SK-N-SH treated with all-trans-retinoic acid at 6 μM for 48 hours (cell line): ENCODE measurements around the gene ANKRD13D.

Experiments used
- ATAC-seq: fragments of 200-7000 bp; cut with Tn5 transposase; 3 replicates; pipeline ENCODE4 v1.9.1; 2020; ENCODE audit warnings: mild to moderate bottlenecking, moderate library complexity
- ARNTL ChIP-seq: fragments of 450-650 bp; formaldehyde crosslinking; IDR thresholded peaks from 2 replicates; pipeline ENCODE4 v1.5.0; 2020; ENCODE audit warnings: low read depth, mild to moderate bottlenecking, moderate library complexity, borderline replicate concordance
- CSDC2 ChIP-seq: fragments of 250-450 bp; sonication (Bioruptor Pico); IDR thresholded peaks from 2 replicates; pipeline ENCODE4 v1.5.0; 2020; ENCODE audit warnings: mild to moderate bottlenecking, moderate library complexity
- ESRRG ChIP-seq: fragments of 250-450 bp; sonication (Bioruptor Pico); IDR thresholded peaks from 2 replicates; pipeline ENCODE4 v1.6.1; 2021; ENCODE audit warnings: mild to moderate bottlenecking
- GLIS3 ChIP-seq: fragments of 250-450 bp; sonication (Bioruptor Pico); IDR thresholded peaks from 2 replicates; pipeline ENCODE4 v1.5.0; 2020; ENCODE audit warnings: mild to moderate bottlenecking, moderate library complexity
- OSR1 ChIP-seq: fragments of 250-450 bp; sonication (Bioruptor Pico); IDR thresholded peaks from 2 replicates; pipeline ENCODE4 v1.8.0; 2022; ENCODE audit warnings: moderate library complexity, mild to moderate bottlenecking, inconsistent platforms
- PPARA ChIP-seq: fragments of 250-450 bp; sonication (Bioruptor Pico); IDR thresholded peaks from 2 replicates; pipeline ENCODE4 v1.5.0; 2020; ENCODE audit warnings: mild to moderate bottlenecking, borderline replicate concordance
- RARB ChIP-seq: fragments of 250-450 bp; sonication (Bioruptor Pico); IDR thresholded peaks from 2 replicates; pipeline ENCODE4 v1.8.0; 2021; ENCODE audit warnings: mild to moderate bottlenecking, moderate library complexity
- SNAI2 ChIP-seq: fragments of 250-450 bp; sonication (Bioruptor Pico); IDR thresholded peaks from 2 replicates; pipeline ENCODE4 v1.5.0; 2020; ENCODE audit warnings: mild to moderate bottlenecking, moderate library complexity
- TOX ChIP-seq: fragments of 250-450 bp; sonication (Bioruptor Pico); IDR thresholded peaks from 2 replicates; pipeline ENCODE4 v1.8.0; 2021; ENCODE audit warnings: mild to moderate bottlenecking, moderate library complexity, borderline replicate concordance
- ZC3H10 ChIP-seq: fragments of 250-450 bp; sonication (Bioruptor Pico); IDR thresholded peaks from 2 replicates; pipeline ENCODE4 v1.5.1; 2021; ENCODE audit warnings: mild to moderate bottlenecking, moderate library complexity
- ZFP3 ChIP-seq: fragments of 250-450 bp; sonication (Bioruptor Pico); IDR thresholded peaks from 2 replicates; pipeline ENCODE4 v1.5.0; 2020; ENCODE audit warnings: mild to moderate bottlenecking, moderate library complexity
- ZFP30 ChIP-seq: fragments of 450-650 bp; formaldehyde crosslinking; IDR thresholded peaks from 2 replicates; pipeline ENCODE4 v1.5.0; 2022; ENCODE audit warnings: mild to moderate bottlenecking, moderate library complexity
- ZNF565 ChIP-seq: fragments of 450-650 bp; formaldehyde crosslinking; conservative IDR thresholded peaks from 2 replicates; pipeline ENCODE4 v1.5.0; 2020; ENCODE audit warnings: low read depth, mild to moderate bottlenecking, moderate library complexity
- ZNF70 ChIP-seq: fragments of 450-650 bp; formaldehyde crosslinking; IDR thresholded peaks from 2 replicates; pipeline ENCODE4 v1.5.0; 2020; ENCODE audit warnings: mild to moderate bottlenecking, moderate library complexity
- ZNF8 ChIP-seq: fragments of 450-650 bp; formaldehyde crosslinking; IDR thresholded peaks from 2 replicates; pipeline ENCODE4 v1.5.0; 2020; ENCODE audit warnings: mild to moderate bottlenecking, moderate library complexity
- TF ChIP-seq, protein P1 (sequence below): fragments of 250-450 bp; sonication (Bioruptor Pico); IDR thresholded peaks from 2 replicates; pipeline ENCODE4 v1.5.1; 2020; ENCODE audit warnings: low read depth, mild to moderate bottlenecking, moderate library complexity
- TF ChIP-seq, protein P2 (sequence below): fragments of 250-450 bp; sonication (Bioruptor Pico); IDR thresholded peaks from 2 replicates; pipeline ENCODE4 v1.5.0; 2020; ENCODE audit warnings: mild to moderate bottlenecking, moderate library complexity
- TF ChIP-seq, protein P3 (sequence below): fragments of 250-450 bp; sonication (Bioruptor Pico); IDR thresholded peaks from 2 replicates; pipeline ENCODE4 v1.8.0; 2020; ENCODE audit warnings: mild to moderate bottlenecking, moderate library complexity, borderline replicate concordance
- TF ChIP-seq, protein P4 (sequence below): fragments of 250-450 bp; sonication (Bioruptor Pico); IDR thresholded peaks from 2 replicates; pipeline ENCODE4 v1.8.0; 2021; ENCODE audit warnings: low read depth, mild to moderate bottlenecking, moderate library complexity, borderline replicate concordance

ANKRD13D gene

DNA sequence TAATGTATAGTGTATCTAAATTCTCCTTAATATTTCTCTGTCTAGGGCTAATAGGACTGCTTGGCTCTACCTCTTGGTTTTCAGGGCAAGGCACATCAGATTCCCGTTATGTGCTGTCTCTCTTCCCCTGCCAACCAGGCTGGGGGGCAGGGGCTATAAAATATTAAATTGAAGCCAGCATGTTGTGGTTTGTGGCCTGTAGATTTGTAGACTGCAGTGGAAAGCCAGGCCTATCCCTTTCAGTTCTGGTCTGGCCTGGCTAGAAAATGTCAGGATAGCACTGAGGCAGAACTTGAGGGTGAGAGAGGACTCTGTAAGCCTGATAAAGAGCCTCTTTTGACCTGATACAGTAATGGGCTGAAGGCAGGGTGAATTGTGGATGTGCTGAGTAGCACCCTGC, 37.3 kb upstream of the ANKRD13D start:
- no peak for ATAC-seq
- TF ChIP-seq, protein P1, sequence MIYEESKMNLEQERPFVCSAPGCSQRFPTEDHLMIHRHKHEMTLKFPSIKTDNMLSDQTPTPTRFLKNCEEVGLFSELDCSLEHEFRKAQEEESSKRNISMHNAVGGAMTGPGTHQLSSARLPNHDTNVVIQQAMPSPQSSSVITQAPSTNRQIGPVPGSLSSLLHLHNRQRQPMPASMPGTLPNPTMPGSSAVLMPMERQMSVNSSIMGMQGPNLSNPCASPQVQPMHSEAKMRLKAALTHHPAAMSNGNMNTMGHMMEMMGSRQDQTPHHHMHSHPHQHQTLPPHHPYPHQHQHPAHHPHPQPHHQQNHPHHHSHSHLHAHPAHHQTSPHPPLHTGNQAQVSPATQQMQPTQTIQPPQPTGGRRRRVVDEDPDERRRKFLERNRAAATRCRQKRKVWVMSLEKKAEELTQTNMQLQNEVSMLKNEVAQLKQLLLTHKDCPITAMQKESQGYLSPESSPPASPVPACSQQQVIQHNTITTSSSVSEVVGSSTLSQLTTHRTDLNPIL = no peak
- TF ChIP-seq ARNTL (CRISPR knock-in tag) = no peak
- TF ChIP-seq, protein P2, sequence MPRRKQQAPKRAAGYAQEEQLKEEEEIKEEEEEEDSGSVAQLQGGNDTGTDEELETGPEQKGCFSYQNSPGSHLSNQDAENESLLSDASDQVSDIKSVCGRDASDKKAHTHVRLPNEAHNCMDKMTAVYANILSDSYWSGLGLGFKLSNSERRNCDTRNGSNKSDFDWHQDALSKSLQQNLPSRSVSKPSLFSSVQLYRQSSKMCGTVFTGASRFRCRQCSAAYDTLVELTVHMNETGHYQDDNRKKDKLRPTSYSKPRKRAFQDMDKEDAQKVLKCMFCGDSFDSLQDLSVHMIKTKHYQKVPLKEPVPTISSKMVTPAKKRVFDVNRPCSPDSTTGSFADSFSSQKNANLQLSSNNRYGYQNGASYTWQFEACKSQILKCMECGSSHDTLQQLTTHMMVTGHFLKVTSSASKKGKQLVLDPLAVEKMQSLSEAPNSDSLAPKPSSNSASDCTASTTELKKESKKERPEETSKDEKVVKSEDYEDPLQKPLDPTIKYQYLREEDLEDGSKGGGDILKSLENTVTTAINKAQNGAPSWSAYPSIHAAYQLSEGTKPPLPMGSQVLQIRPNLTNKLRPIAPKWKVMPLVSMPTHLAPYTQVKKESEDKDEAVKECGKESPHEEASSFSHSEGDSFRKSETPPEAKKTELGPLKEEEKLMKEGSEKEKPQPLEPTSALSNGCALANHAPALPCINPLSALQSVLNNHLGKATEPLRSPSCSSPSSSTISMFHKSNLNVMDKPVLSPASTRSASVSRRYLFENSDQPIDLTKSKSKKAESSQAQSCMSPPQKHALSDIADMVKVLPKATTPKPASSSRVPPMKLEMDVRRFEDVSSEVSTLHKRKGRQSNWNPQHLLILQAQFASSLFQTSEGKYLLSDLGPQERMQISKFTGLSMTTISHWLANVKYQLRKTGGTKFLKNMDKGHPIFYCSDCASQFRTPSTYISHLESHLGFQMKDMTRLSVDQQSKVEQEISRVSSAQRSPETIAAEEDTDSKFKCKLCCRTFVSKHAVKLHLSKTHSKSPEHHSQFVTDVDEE (CRISPR knock-in tag) = no peak
- TF ChIP-seq ZNF70 (CRISPR knock-in tag) = no peak
- no peak for TF ChIP-seq ZNF8 (CRISPR knock-in tag)
- TF ChIP-seq OSR1 = no peak
- TF ChIP-seq, protein P3, sequence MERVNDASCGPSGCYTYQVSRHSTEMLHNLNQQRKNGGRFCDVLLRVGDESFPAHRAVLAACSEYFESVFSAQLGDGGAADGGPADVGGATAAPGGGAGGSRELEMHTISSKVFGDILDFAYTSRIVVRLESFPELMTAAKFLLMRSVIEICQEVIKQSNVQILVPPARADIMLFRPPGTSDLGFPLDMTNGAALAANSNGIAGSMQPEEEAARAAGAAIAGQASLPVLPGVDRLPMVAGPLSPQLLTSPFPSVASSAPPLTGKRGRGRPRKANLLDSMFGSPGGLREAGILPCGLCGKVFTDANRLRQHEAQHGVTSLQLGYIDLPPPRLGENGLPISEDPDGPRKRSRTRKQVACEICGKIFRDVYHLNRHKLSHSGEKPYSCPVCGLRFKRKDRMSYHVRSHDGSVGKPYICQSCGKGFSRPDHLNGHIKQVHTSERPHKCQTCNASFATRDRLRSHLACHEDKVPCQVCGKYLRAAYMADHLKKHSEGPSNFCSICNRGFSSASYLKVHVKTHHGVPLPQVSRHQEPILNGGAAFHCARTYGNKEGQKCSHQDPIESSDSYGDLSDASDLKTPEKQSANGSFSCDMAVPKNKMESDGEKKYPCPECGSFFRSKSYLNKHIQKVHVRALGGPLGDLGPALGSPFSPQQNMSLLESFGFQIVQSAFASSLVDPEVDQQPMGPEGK = no peak

DNA sequence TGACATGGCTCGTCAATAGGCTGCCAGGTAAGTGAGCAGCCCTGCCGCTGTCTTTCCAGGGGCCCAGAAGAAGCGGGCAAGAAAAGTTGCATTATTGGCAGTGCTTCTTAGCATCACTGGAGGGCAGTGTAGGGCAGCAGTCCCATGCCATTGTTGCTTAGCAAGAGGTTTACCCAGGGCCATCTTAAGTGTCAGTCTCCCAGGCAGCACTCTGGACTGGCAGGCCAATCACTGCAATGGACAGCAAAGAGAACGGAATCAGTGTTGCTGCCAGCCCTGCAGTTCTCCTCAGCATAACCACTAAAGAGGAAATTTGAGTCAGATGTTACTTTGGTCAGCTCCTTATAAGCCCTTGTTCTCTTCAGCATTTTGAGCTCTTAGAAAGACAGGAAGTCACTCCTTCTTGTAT, 36.3 kb upstream of the ANKRD13D start:
- ATAC-seq = peak; percentile 71
- TF ChIP-seq, protein P1 = no peak
- TF ChIP-seq, protein P4, sequence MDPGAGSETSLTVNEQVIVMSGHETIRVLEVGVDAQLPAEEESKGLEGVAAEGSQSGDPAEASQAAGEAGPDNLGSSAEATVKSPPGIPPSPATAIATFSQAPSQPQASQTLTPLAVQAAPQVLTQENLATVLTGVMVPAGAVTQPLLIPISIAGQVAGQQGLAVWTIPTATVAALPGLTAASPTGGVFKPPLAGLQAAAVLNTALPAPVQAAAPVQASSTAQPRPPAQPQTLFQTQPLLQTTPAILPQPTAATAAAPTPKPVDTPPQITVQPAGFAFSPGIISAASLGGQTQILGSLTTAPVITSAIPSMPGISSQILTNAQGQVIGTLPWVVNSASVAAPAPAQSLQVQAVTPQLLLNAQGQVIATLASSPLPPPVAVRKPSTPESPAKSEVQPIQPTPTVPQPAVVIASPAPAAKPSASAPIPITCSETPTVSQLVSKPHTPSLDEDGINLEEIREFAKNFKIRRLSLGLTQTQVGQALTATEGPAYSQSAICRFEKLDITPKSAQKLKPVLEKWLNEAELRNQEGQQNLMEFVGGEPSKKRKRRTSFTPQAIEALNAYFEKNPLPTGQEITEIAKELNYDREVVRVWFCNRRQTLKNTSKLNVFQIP = no peak
- TF ChIP-seq, protein P3 = no peak
- no peak for TF ChIP-seq ARNTL (CRISPR knock-in tag)
- TF ChIP-seq ZNF565 (CRISPR knock-in tag) = no peak
- TF ChIP-seq TOX = no peak
- no peak for TF ChIP-seq ZC3H10
- no peak for TF ChIP-seq ZFP3 (CRISPR knock-in tag)
- no peak for TF ChIP-seq GLIS3
- TF ChIP-seq ESRRG (CRISPR knock-in tag) = no peak

DNA sequence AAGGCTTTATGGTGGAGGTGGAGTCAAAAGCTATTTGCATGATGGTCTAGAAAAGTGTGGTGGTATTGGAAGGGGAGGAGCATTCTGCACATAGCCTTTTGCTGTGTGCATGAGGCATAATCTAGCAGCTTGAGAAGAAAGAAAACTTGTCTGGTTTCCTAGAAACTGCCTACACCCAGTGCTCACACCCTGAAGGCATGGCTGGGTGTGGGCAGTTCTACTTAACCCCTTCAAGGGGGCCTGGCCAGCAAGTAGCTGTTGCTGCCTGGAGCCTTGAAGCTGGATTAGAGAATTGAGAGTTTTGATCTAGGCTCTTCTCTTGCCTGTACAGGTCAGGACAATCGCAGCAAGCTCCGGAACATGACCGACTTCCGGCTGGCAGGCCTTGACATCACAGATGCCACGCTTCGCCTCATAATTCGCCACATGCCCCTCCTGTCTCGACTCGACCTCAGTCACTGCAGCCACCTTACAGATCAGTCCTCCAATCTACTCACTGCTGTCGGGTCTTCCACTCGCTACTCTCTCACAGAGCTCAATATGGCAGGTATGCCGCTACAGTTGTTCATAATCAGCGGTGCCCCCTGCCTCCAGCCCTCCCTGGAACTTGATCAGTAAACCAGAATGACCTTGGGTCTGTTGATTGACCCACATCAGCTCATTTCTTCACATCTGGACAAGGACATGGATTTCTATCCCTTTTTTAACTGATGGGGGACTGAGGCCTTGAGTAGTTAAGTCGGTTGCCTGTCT, 35.1 kb upstream of the ANKRD13D start:
- no peak for ATAC-seq
- no peak for TF ChIP-seq ARNTL (CRISPR knock-in tag)
- TF ChIP-seq RARB (CRISPR knock-in tag) = no peak
- TF ChIP-seq, protein P4 = no peak
- no peak for TF ChIP-seq CSDC2 (CRISPR knock-in tag)
- no peak for TF ChIP-seq ZFP30
- no peak for TF ChIP-seq SNAI2 (CRISPR knock-in tag)
- no peak for TF ChIP-seq GLIS3
- no peak for TF ChIP-seq ZNF70 (CRISPR knock-in tag)
- TF ChIP-seq PPARA (CRISPR knock-in tag) = no peak
